Retinal pigment epithelial cell (primary cell): ENCODE data around the gene SSU72.
A peak's percentile ranks its signal among the peaks of the same experiment; 100 is the strongest.

Experiments
- DNase-seq: peaks from one replicate; pipeline ENCODE4 v3.0.0-alpha.2; 2010; ENCODE audit warnings: low read depth
- H3K4me3 ChIP-seq: 2 replicates; pipeline ENCODE4 v1.5.1; 2011; ENCODE audit warnings: mild to moderate bottlenecking, low read length, control low read depth, moderate library complexity
- TF ChIP-seq, protein P1 (sequence below): conservative IDR thresholded peaks from 2 replicates; pipeline ENCODE4 v1.5.1; 2011; ENCODE audit warnings: low read depth, low read length, control low read depth, inconsistent platforms

SSU72 gene

DNA sequence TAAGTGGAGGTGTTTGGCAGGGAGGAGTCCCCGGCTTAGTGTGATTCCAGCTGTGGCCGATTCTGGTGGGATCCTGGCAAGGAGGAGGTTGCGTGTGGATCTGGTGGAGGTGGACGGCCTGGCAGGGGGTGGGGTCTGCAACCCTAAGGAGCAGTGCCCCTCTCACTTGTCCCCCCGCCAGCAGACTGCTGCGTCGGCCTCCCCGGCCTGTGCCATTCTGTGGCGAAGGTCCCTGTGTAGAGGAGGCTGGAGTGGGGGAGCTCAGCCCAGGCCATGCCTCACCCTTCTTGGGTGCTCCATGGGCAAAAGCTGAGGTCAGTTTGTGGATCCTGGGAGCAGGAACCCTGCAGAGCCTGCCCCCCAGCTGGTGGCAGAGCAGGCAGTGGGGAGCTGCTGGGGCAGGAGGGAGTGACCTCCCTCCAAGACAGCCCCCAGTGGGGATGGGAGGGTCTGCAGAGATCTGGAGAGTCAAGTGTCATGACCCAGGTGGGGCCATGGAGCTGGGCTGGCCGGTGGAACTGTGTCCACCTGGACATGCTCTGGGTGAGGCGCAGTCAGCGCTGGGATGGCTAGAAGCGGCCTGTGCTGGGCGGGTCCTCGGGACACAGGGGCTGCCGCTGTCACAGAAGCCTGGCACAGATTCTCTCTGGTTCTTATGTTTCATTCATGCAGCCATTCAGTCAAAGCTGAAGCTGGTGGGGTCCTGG, 45.9 kb upstream of the SSU72 start:
- TF ChIP-seq, protein P1, sequence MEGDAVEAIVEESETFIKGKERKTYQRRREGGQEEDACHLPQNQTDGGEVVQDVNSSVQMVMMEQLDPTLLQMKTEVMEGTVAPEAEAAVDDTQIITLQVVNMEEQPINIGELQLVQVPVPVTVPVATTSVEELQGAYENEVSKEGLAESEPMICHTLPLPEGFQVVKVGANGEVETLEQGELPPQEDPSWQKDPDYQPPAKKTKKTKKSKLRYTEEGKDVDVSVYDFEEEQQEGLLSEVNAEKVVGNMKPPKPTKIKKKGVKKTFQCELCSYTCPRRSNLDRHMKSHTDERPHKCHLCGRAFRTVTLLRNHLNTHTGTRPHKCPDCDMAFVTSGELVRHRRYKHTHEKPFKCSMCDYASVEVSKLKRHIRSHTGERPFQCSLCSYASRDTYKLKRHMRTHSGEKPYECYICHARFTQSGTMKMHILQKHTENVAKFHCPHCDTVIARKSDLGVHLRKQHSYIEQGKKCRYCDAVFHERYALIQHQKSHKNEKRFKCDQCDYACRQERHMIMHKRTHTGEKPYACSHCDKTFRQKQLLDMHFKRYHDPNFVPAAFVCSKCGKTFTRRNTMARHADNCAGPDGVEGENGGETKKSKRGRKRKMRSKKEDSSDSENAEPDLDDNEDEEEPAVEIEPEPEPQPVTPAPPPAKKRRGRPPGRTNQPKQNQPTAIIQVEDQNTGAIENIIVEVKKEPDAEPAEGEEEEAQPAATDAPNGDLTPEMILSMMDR: no peak
- H3K4me3 ChIP-seq: no peak overlapping the region
- no peak for DNase-seq

DNA sequence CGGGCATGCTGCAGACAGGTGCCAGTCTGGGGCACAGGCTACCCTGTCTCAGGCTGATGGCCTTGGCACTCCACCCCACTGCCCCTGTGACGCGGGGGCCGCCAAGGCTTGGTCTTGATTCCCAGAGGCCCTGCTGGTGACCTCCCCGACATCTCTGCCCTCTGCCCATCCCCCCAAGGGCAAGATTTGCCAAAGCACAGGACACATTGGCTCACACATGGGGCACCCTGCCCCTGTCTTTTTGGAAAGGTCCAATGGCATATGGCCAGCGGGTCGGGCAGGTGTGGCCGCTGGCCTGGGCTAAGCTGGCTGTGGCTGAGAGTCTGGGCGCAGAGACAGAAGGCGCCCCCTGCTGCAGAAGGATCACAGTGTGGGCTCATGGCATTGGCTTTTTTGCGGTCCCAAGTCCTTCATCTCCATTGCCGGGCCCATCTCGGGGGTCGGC, 45.3 kb upstream of the SSU72 start:
- TF ChIP-seq, protein P1: peak; percentile 35

DNA sequence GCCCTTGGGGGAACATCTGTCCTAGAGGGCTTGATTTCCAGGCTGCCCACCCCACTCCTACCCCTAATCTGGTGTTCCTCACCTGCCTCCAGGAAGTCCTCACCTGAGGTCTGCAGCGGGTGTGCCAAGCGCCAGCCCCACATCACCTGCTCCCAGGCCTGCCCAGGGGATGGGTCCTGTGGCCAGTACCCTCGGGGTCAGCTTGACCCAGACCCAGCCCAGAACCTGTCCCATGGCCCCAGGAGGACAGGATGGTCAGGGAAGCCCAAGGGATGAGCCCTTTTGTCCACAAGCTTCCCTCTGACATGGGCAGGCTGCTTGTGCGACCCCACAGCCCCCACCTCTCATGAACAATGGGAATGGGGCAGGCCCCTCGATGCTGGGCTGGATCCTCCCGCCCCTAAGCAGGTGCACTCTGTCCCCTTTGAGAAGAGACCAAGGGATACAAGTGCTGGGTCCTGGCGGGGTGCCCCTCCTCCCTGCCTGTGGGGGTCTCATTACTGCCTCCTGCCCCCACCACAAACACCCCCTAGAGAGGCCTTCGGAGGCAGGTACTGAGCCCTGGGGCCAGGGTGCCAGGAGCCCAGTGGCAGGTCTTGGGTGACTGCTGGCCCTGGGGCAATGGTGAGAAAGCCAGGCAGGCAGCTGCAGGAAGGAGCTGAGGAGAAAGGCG, 43.9 kb upstream of the SSU72 start:
- DNase-seq: no peak
- TF ChIP-seq, protein P1: no peak
- no peak overlapping the region for H3K4me3 ChIP-seq

More for the DNA sequence above, 45.3 kb upstream of the SSU72 start:
- DNase-seq: no peak
- no peak overlapping the region for H3K4me3 ChIP-seq

DNA sequence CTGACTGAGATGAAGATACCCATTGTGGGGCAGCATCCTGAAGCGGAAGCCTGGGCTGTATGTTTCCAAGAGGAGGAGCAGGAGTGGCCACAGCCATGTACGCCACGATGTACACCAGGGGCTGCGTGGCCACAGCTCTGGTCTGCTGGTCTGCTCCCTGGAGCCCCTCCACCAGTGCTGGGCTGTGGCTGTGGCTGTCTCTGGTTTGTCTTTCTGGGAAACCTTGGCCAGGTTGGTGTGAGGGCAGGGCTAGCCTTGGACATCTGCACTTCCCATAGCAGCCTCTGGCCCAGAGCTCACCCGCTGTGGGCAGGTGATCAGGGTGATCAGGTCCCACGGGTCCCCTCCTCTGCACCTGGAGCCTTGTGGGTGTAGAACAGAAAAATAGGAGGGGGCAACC, 43.3 kb upstream of the SSU72 start:
- no peak overlapping the region for H3K4me3 ChIP-seq
- TF ChIP-seq, protein P1: no peak
- DNase-seq: no peak

DNA sequence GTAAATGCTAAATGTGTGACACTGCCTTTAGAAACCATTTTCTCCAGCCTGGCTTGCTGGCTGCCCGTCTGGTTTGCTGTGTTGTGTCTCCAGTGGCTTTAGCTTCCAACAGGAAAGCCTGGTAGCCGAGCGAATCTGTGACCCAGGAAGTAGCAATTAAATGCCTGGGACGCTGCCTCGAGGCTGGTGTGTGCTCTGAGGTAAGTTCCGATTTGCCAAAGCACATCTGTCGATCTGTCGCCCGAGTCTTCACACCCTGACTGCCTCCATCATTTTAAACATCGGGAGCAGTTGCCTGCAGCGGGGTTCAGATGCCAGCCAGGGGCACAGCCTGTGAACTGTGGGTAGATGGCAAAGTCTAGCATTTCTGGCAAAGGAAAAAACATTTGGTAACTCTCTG, 42.9 kb upstream of the SSU72 start:
- no peak overlapping the region for H3K4me3 ChIP-seq
- TF ChIP-seq, protein P1: no peak
- no peak for DNase-seq

DNA sequence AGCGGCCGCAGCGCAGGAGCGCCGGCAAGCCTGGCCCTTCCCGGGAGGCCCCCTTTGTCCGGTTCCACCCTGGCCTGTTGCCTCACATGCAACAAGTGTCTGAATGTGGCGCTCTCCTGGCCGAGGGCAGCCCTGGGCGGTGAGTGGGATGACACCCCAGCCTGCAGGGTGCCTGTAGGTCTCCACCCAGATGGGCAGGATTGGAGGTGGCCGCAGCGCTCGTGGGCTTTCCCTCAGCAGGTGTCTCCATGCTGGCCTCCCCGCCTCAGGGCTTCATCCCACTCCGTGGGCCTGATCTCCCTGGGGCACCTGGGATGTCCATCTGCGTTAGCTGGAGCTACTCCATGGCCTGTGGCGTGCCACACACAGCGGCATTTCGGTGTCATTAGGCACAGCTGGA, 42.2 kb upstream of the SSU72 start:
- DNase-seq: no peak
- H3K4me3 ChIP-seq: peak overlapping the region; percentile 63
- TF ChIP-seq, protein P1: no peak
